IMR-90 (cell line): ENCODE results near the gene RNF212. TPM values are rescaled to one million over a fixed set of nuclear protein-coding genes. Genes with fewer than 3 reads are reported as not detected.

Source experiments
- ATAC-seq: fragments of 200-7000 bp; cut with Tn5 transposase; 2 replicates; pipeline ENCODE4 v1.9.1; 2020; ENCODE audit warnings: low read depth, mild to moderate bottlenecking, moderate library complexity
- BruUV-seq: library from RNA; stranded (reverse); fragments of 400-500 nt; replicated peaks from 2 replicates; lab custom pipeline; 2021; lab: Mats Ljungman, UMichigan
- CTCF ChIA-PET: fragments of 300-600 bp; formaldehyde crosslinking; extraction: SDS; loops from one replicate; lab custom pipeline; 2021; ENCODE audit warnings: antibody characterized with exemption; lab: Yijun Ruan, JAX
- POLR2A ChIA-PET: fragments of 300-600 bp; sonication (Branson Sonifier 250); formaldehyde crosslinking; loops from one replicate; lab custom pipeline; 2022; ENCODE audit warnings: antibody characterized with exemption; ENCODE audit not compliant: unreplicated experiment; lab: Charles Lee
- DNase-seq: peaks from one replicate; pipeline ENCODE4 v3.0.0; 2013
- H2AFZ ChIP-seq: replicated peaks from 2 replicates; pipeline ENCODE3; 2013; ENCODE audit warnings: low read length, mild to moderate bottlenecking; ENCODE audit not compliant: poor library complexity
- H2AK5ac ChIP-seq: 2 replicates; pipeline ENCODE4 v1.6.1; 2013; ENCODE audit warnings: low read depth, low read length, inconsistent platforms
- H2AK9ac ChIP-seq: replicated peaks from 2 replicates; pipeline ENCODE3; 2013; ENCODE audit warnings: mild to moderate bottlenecking, low read depth, low read length, moderate library complexity; ENCODE audit not compliant: poor library complexity
- H2BK120ac ChIP-seq: 2 replicates; pipeline ENCODE4 v1.6.1; 2013; ENCODE audit warnings: low read depth, low read length, inconsistent platforms
- H2BK15ac ChIP-seq: 3 replicates; pipeline ENCODE4 v1.6.1; 2013; ENCODE audit warnings: low read depth, low read length, inconsistent platforms
- H2BK20ac ChIP-seq: 2 replicates; pipeline ENCODE4 v1.6.1; 2013; ENCODE audit warnings: low read depth, mild to moderate bottlenecking, inconsistent platforms, low read length, moderate library complexity
- H2BK5ac ChIP-seq: 2 replicates; pipeline ENCODE4 v1.6.1; 2013; ENCODE audit warnings: mild to moderate bottlenecking, low read depth, low read length, inconsistent platforms; ENCODE audit not compliant: poor library complexity, severe bottlenecking
- H3K14ac ChIP-seq: replicated peaks from 2 replicates; pipeline ENCODE4 v1.6.1; 2013; ENCODE audit warnings: low read depth, low read length, inconsistent platforms
- H3K18ac ChIP-seq: 2 replicates; pipeline ENCODE4 v1.6.1; 2013; ENCODE audit warnings: low read depth, low read length, control low read depth
- H3K23ac ChIP-seq: 2 replicates; pipeline ENCODE4 v1.6.1; 2013; ENCODE audit warnings: low read depth, low read length, inconsistent platforms
- H3K27ac ChIP-seq: 2 replicates; pipeline ENCODE4 v1.5.1; 2013; ENCODE audit warnings: mild to moderate bottlenecking, control low read depth, low read length; ENCODE audit not compliant: insufficient read depth
- H3K27me3 ChIP-seq: 2 replicates; pipeline ENCODE4 v1.6.1; 2013; ENCODE audit warnings: low read length; ENCODE audit not compliant: control insufficient read depth, insufficient read depth
- H3K36me3 ChIP-seq: 2 replicates; pipeline ENCODE4 v1.6.1; 2013; ENCODE audit warnings: low read length, mixed read lengths; ENCODE audit not compliant: control insufficient read depth, insufficient read depth
- H3K4ac ChIP-seq: 2 replicates; pipeline ENCODE4 v1.6.1; 2013; ENCODE audit warnings: low read depth, low read length, inconsistent platforms
- H3K4me1 ChIP-seq: 2 replicates; pipeline ENCODE4 v1.6.1; 2013; ENCODE audit warnings: low read length, mixed read lengths; ENCODE audit not compliant: control insufficient read depth, insufficient read depth
- H3K4me2 ChIP-seq: 2 replicates; pipeline ENCODE4 v1.6.1; 2013; ENCODE audit warnings: low read depth, mild to moderate bottlenecking, control low read depth, low read length, moderate library complexity
- H3K4me3 ChIP-seq: 2 replicates; pipeline ENCODE4 v1.5.1; 2013; ENCODE audit warnings: low read depth, mild to moderate bottlenecking, control low read depth, low read length, moderate library complexity; ENCODE audit not compliant: insufficient read depth
- H3K56ac ChIP-seq: 2 replicates; pipeline ENCODE4 v1.6.1; 2013; ENCODE audit warnings: low read length, inconsistent platforms; ENCODE audit not compliant: insufficient read depth; ENCODE audit errors: extremely low read depth
- H3K79me1 ChIP-seq, 2 experiments: 2 replicates each; pipeline ENCODE4 v1.6.1; 2013; ENCODE audit warnings: low read length in 2 of 2, inconsistent platforms in 1 of 2, low read depth in 1 of 2
- H3K9ac ChIP-seq: 2 replicates; pipeline ENCODE4 v1.6.1; 2013; ENCODE audit warnings: low read depth, low read length, control low read depth
- H3K9me1 ChIP-seq: 2 replicates; pipeline ENCODE4 v1.6.1; 2013; ENCODE audit warnings: low read length, inconsistent platforms; ENCODE audit not compliant: insufficient read depth
- H3K9me3 ChIP-seq: 2 replicates; pipeline ENCODE4 v1.6.1; 2013; ENCODE audit warnings: low read length; ENCODE audit not compliant: control insufficient read depth, insufficient read depth
- H4K20me1 ChIP-seq: 2 replicates; pipeline ENCODE4 v1.6.1; 2013; ENCODE audit warnings: low read length, inconsistent platforms; ENCODE audit not compliant: insufficient read depth
- H4K5ac ChIP-seq: 2 replicates; pipeline ENCODE4 v1.6.1; 2013; ENCODE audit warnings: mild to moderate bottlenecking, low read depth, low read length, control low read depth
- H4K8ac ChIP-seq, 2 experiments: 2 replicates each; pipeline ENCODE4 v1.6.1; 2013; ENCODE audit warnings: low read depth in 2 of 2, low read length in 2 of 2, control low read depth in 1 of 2, inconsistent platforms in 1 of 2
- H4K91ac ChIP-seq: 2 replicates; pipeline ENCODE4 v1.6.1; 2013; ENCODE audit warnings: low read depth, low read length, inconsistent platforms; ENCODE audit not compliant: insufficient read depth
- BHLHE40 ChIP-seq: fragments of 150-350 bp; IDR thresholded peaks from 2 replicates; pipeline ENCODE4 v1.6.1; 2016; ENCODE audit warnings: mild to moderate bottlenecking, low read depth, low read length
- CHD1 ChIP-seq: IDR thresholded peaks from 2 replicates; pipeline ENCODE4 v1.6.1; 2012; ENCODE audit warnings: low read depth, low read length, improper control_type of control experiment
- FOS ChIP-seq: fragments of 150-350 bp; IDR thresholded peaks from 2 replicates; pipeline ENCODE4 v1.6.1; 2016; ENCODE audit warnings: low read depth, low read length
- MAFK ChIP-seq: IDR thresholded peaks from 2 replicates; pipeline ENCODE4 v1.6.1; 2012; ENCODE audit warnings: low read depth, low read length, improper control_type of control experiment
- MAZ ChIP-seq: IDR thresholded peaks from 2 replicates; pipeline ENCODE4 v1.6.1; 2012; ENCODE audit warnings: low read depth, mild to moderate bottlenecking, low read length, improper control_type of control experiment, moderate library complexity, borderline replicate concordance
- MXI1 ChIP-seq: IDR thresholded peaks from 2 replicates; pipeline ENCODE4 v1.6.1; 2012; ENCODE audit warnings: low read depth, mild to moderate bottlenecking, low read length, moderate library complexity, borderline replicate concordance
- POLR2A ChIP-seq: IDR thresholded peaks from 2 replicates; pipeline ENCODE4 v1.6.1; 2012; ENCODE audit warnings: mild to moderate bottlenecking, low read depth, low read length
- RAD21 ChIP-seq: IDR thresholded peaks from 2 replicates; pipeline ENCODE4 v1.6.1; 2012; ENCODE audit warnings: low read length, improper control_type of control experiment
- RCOR1 ChIP-seq: IDR thresholded peaks from 2 replicates; pipeline ENCODE4 v1.6.1; 2012; ENCODE audit warnings: mild to moderate bottlenecking, low read length, improper control_type of control experiment; ENCODE audit not compliant: insufficient replicate concordance
- RFX5 ChIP-seq: IDR thresholded peaks from 2 replicates; pipeline ENCODE4 v1.8.0; 2012; ENCODE audit warnings: low read depth, mild to moderate bottlenecking, low read length, moderate library complexity
- SMC3 ChIP-seq: fragments of 150-350 bp; IDR thresholded peaks from 2 replicates; pipeline ENCODE4 v1.6.1; 2016; ENCODE audit warnings: low read depth, mild to moderate bottlenecking, antibody characterized with exemption, low read length, moderate library complexity
- WGBS, 2 experiments: methylation state at CpG; one replicate each; pipeline versions ENCODE4 v1.1.5 to v1.1.7; 2013; ENCODE audit warnings: missing lambda C conversion rate in 2 of 2; ENCODE audit not compliant: insufficient read length in 1 of 2; ENCODE audit errors: extremely low coverage in 2 of 2; 5-methylcytosine and 5-hydroxymethylcytosine counted together
- dilution Hi-C: fragments of 300-500 bp; cut with HindIII; formaldehyde crosslinking; loops from one replicate; pipeline ENCODE4 v1.14.3; 2018; ENCODE audit warnings: low sequenced_read_pairs; ENCODE audit not compliant: unreplicated experiment
- in situ Hi-C: fragments of 300-500 bp; cut with MboI; formaldehyde crosslinking; loops from 3 replicates; pipeline ENCODE4 v1.14.3; 2019; ENCODE audit warnings: low sequenced_read_pairs, inconsistent platforms, mixed read lengths
- intact Hi-C: fragments of 100-400 bp; cut with micrococcal nuclease; formaldehyde crosslinking; loops from 2 replicates; pipeline ENCODE4 v1.10.0; 2022
- polyA plus RNA-seq, 3 experiments: library from polyadenylated mRNA; depleted of rRNA; stranded (reverse); fragments of >200 nt; gene quantifications; 2 replicates each; pipeline ENCODE4 v1.2.3, GENCODE V29; 2012; ENCODE audit warnings: low replicate concordance in 1 of 3
- total RNA-seq: library from RNA; depleted of rRNA; stranded (reverse); fragments of >200 nt; gene quantifications from 2 replicates; pipeline ENCODE4 v1.2.3, GENCODE V29; 2012
- TF ChIP-seq, protein P1 (sequence below): fragments of 150-350 bp; IDR thresholded peaks from 2 replicates; pipeline ENCODE4 v1.6.1; 2016; ENCODE audit warnings: low read depth, mild to moderate bottlenecking, low read length, moderate library complexity, borderline replicate concordance
- TF ChIP-seq, protein P2 (sequence below): fragments of 150-350 bp; IDR thresholded peaks from 2 replicates; pipeline ENCODE4 v1.6.1; 2017; ENCODE audit warnings: mild to moderate bottlenecking, antibody characterized with exemption, low read length, low read depth
- TF ChIP-seq, protein P3 (sequence below): conservative IDR thresholded peaks from 2 replicates; pipeline ENCODE4 v1.5.1; 2012; ENCODE audit warnings: mild to moderate bottlenecking, low read depth, low read length, improper control_type of control experiment

RNF212 gene
- total and polyA plus RNA-seq, 2 of the 4 experiments (the other 2 are of a cell fraction): under 0.01 to 0.51 TPM

DNA sequence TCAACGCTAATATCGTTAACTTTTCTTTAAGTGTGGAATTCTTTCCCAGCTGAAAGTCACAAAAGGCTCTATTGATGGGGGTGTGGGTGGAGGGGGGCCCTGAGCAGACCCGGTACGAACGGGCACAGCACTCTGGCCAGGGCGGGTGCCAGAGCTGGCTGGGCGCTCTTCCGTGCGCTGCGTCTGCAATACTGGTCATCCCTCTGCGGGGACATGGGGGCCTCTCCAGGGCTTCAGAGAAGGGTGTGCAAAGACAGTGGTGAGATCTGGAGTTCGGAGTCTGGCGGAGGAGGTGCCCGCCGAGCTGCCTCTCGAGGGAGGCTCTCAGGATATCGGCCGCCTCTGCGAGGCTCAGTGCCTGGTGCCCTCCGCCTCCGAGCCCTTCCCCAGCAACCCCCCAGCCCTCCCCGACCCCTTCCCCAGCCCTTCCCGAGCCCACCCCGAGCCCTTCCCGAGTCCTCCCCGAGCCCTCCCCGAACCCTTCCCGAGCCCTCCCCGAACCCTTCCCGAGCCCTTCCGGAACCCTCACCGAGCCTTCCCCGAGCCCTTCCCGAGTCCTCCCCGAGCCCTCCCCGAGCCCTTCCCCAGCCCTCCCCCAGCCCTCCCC, 67.7 kb downstream of the RNF212 start:
- Histone ChIP-seq H3K36me3 (no peaks in the 10 kb centered on the region), H3K27me3 (peaks cover 2% of the 10 kb centered on the region; the same call in 1 of the 2 replicates), H3K9me1 (peaks cover 23% of the 10 kb centered on the region), H3K9ac (no peak overlapping the region), H3K9me3 (no peaks in the 10 kb centered on the region), H3K23ac (no peak overlapping the region), H2BK5ac (no peak overlapping the region), H2BK120ac (peak overlapping the region; percentile 99), H2AK9ac (peak overlapping the region; percentile 43), H3K27ac (no peak overlapping the region), H4K20me1 (peaks cover 5% of the 10 kb centered on the region), H3K4ac (peak overlapping the region; percentile 99), H3K4me1 (peaks cover 38% of the 10 kb centered on the region), H3K56ac (no peak overlapping the region), H2AFZ (no peak overlapping the region), H4K5ac (no peak overlapping the region), H3K4me2 (no peak overlapping the region), H4K8ac (no peak overlapping the region), H3K4me3 (no peak overlapping the region), H2BK15ac (peak overlapping the region; percentile 97; the same call in 1 of the 3 replicates), H3K79me1 (no peaks in the 10 kb centered on the region; a peak in 1 of 4 replicates), H3K14ac (no peak overlapping the region), H2AK5ac (peak overlapping the region; percentile 96), H4K91ac (peak overlapping the region; percentile 100), H2BK20ac (peak overlapping the region; percentile 96), H3K18ac (no peak overlapping the region)
- WGBS, 2 experiments: 95% methylated on average over 7 of the region's 36 CpGs; no CpG with 5 or more reads in 1 of the 2 experiments
- CTCF ChIA-PET: no interaction called here
- intact Hi-C loops (no loop called here), in situ Hi-C loops (no loop called here), dilution Hi-C loops (no loop called here)
- POLR2A ChIA-PET: no interaction called here
- DNase-seq (no peak), ATAC-seq (no peak)
- TF ChIP-seq MAFK (no peak), SMC3 (no peak), MXI1 (no peak), FOS (no peak), BHLHE40 (no peak), RFX5 (no peak), CHD1 (no peak), MAZ (no peak), RAD21 (no peak), RCOR1 (no peak), POLR2A (no peak)
- TF ChIP-seq, protein P1, sequence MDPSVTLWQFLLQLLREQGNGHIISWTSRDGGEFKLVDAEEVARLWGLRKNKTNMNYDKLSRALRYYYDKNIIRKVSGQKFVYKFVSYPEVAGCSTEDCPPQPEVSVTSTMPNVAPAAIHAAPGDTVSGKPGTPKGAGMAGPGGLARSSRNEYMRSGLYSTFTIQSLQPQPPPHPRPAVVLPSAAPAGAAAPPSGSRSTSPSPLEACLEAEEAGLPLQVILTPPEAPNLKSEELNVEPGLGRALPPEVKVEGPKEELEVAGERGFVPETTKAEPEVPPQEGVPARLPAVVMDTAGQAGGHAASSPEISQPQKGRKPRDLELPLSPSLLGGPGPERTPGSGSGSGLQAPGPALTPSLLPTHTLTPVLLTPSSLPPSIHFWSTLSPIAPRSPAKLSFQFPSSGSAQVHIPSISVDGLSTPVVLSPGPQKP: no peak
- TF ChIP-seq, protein P2, sequence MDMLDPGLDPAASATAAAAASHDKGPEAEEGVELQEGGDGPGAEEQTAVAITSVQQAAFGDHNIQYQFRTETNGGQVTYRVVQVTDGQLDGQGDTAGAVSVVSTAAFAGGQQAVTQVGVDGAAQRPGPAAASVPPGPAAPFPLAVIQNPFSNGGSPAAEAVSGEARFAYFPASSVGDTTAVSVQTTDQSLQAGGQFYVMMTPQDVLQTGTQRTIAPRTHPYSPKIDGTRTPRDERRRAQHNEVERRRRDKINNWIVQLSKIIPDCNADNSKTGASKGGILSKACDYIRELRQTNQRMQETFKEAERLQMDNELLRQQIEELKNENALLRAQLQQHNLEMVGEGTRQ: no peak
- TF ChIP-seq, protein P3, sequence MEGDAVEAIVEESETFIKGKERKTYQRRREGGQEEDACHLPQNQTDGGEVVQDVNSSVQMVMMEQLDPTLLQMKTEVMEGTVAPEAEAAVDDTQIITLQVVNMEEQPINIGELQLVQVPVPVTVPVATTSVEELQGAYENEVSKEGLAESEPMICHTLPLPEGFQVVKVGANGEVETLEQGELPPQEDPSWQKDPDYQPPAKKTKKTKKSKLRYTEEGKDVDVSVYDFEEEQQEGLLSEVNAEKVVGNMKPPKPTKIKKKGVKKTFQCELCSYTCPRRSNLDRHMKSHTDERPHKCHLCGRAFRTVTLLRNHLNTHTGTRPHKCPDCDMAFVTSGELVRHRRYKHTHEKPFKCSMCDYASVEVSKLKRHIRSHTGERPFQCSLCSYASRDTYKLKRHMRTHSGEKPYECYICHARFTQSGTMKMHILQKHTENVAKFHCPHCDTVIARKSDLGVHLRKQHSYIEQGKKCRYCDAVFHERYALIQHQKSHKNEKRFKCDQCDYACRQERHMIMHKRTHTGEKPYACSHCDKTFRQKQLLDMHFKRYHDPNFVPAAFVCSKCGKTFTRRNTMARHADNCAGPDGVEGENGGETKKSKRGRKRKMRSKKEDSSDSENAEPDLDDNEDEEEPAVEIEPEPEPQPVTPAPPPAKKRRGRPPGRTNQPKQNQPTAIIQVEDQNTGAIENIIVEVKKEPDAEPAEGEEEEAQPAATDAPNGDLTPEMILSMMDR: no peak
- BruUV-seq: no TSS peak
